ENCODE data around the gene RAPGEF3.

Gene RAPGEF3

DNA sequence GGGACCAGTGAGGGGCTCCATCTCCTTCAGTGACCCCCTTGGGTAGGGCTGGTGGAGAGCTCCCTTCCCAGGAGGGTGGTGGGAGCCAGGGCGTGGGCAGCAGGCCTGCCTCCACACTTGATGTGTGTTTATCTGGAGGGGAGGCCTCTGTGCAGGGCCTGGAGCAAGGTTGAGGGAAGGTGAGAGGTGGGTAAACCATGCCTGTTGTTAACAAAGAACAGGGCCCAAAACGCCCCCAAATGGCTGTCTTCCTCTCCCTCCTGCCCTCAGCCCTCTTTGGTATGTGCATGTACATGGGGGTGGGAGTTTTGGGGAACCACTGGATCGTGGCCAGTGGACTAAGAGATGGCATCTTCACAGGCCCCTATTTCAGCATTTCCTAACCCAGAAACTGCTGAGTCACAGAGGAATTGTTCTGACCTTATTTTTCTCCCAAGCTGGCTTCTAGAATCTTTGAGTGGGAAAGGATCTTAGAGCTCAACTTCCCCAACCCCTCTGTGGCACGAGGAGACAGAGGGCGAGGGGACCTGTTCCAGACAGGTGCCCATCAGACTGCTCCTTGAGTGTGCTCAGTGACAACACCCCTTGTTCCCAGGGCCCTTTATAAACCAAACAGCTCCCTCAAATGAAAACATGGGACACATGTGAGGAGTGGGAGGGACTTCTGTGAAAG lies 17.9 kb upstream of the RAPGEF3 start:
- no peak for DNase-seq

DNA sequence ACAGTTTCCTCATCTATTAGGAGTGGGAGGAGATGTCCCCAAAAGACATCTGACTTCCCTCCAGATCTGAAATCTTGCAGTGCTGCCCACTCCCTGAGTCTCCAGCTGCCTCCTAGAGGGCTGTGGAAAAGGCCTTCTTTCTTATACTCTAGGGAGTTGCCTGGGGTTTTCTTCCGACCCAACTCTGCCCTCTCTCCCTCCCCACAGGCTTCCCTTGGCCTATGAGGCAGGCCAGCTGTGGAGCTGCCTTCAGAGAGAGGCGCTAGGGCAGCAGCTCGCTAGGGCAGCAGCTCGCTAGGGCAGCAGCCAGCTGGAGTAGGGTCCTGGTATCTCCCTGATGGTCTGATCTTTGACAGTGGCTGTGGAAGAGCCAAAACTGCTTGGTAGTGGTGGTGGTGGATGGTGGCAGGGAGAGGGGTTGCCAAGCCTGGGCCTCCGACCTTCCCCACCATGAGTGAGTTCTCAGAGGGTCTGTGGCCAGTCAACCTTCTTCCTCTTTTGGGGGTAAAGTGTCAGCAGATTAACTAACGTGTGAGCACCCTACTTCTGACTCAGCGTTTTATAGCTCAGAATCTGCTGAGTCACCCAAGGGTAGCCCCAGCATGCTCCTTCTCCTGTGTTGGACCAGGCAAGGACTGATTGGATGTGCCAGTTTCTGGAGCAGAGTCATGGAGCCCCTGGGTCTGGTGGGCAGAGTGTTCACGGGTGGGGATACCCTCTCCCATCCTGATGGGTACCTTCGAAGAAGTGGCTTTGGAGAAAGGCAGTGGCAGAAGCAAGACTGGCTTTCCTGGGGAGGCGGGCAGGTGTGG lies 16.6 kb upstream of the RAPGEF3 start:
- DNase-seq = no peak

DNA sequence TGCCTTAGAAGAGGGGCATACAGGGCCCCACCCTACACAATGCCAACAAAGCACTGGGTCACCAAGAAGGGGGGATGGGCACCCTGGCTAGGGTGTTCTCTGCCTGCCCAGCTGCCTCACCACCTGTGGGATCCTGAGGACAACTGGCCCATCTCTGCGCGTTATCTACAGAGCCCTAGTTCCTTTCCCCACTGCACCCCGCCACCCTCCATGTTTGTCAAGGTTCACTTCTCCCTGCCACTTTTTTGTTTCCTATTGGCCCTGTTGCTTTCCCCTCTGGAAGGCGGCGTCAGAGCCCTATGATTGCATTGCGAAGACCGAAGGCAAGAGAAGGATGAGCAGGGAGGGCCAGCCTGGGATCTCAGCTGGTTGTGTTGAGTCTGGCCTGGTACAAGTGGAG lies 16.0 kb upstream of the RAPGEF3 start:
- DNase-seq = no peak

- DNase-seq = no peak
These were observed 15.3 kb upstream of the RAPGEF3 start for GRCh38 chr12:47773858-47774580.

DNA sequence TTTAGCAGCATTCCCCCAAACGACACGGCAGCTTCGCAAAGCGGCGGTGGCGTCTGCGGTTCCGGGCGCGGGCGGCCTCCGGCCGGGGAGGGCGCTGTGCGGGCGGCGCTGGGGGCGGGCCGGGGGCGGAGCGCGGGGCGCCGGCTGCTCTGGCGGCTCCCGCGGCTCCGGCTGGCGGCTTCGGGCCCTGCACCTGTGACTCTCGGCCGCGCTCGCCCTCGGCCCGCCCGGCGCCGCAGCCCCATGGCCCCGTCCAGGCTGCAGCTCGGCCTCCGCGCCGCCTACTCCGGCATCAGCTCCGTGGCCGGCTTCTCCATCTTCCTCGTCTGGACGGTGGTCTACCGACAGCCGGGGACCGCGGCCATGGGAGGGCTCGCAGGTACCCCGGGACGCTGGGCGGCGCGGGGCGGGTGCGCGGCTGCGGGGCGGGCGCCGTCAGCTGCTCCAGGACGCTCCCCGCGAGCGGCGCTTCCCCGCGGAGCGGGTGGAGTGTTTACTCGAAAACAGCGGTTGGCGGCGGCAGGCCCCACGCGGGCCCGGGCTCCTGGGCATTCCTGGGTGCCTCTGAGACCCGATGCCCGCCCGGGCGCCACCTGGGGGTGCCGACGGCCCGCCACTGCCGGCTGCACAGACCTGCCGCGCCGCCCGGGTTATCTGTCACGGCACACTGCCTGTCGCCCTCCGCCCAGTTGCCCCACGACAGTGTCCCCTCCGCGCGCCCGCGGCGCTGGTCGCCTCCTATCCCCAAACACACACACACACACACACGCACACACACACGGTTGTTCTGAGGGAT lies 14.6 kb upstream of the RAPGEF3 start, which contains the start of gene SLC48A1:
Gene SLC48A1 (plus strand): TSS at position 177 of the 796 bp plus-strand sequence. CDS start 67 bp downstream, at position 244.
- peak; percentile 55 for DNase-seq

DNA sequence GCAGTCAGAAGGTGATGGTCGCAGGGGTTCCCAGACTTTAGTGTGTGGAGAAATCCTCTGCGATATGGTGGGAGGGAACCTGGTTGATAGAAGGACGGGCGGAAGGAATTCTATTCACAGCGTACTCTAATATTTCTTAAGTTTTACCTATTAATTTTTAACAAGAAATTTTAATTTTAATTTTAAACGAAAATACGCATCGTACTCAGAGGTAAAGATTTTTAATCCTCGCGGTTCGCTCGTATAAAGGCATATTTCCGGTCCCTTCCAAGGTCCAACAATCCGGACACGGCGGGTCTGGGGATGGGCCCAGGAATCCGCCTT lies 14.0 kb upstream of the RAPGEF3 start:
- no peak for DNase-seq

- DNase-seq = no peak
These were observed 13.5 kb upstream of the RAPGEF3 start for GRCh38 chr12:47772094-47772660.

GRCh38 chr12:47771304-47771703 lies 12.6 kb upstream of the RAPGEF3 start:
- DNase-seq = no peak

GRCh38 chr12:47770086-47770726 lies 11.5 kb upstream of the RAPGEF3 start:
- DNase-seq = no peak

- DNase-seq = no peak
These were observed 10.8 kb upstream of the RAPGEF3 start for GRCh38 chr12:47769234-47770085.

- DNase-seq = no peak
These were observed 9.7 kb upstream of the RAPGEF3 start for GRCh38 chr12:47768323-47768811.

DNA sequence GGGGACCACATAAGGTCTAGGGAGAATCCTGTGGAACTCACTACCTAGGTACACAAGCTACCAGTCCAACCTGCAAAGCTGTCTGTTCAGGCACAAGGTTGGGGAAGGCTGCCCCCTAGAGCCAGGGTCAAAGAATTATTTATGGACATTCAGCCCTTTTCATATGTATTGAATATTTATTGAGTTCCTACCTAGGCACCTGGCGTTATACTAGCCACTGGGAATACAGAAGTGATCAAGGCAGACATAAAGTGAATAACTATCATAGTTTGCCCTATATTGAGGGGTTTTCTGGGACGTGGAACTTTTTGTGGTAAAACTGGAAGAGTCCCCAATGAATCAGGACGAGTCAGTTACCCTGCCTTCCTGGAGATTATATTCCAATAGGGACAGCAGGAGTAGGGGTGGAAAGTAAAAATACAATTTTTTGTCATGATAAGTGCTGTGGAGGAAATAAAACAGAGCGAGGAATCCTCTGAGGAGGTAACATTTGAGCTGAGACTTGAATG lies 8.6 kb upstream of the RAPGEF3 start:
- no peak for DNase-seq

DNA sequence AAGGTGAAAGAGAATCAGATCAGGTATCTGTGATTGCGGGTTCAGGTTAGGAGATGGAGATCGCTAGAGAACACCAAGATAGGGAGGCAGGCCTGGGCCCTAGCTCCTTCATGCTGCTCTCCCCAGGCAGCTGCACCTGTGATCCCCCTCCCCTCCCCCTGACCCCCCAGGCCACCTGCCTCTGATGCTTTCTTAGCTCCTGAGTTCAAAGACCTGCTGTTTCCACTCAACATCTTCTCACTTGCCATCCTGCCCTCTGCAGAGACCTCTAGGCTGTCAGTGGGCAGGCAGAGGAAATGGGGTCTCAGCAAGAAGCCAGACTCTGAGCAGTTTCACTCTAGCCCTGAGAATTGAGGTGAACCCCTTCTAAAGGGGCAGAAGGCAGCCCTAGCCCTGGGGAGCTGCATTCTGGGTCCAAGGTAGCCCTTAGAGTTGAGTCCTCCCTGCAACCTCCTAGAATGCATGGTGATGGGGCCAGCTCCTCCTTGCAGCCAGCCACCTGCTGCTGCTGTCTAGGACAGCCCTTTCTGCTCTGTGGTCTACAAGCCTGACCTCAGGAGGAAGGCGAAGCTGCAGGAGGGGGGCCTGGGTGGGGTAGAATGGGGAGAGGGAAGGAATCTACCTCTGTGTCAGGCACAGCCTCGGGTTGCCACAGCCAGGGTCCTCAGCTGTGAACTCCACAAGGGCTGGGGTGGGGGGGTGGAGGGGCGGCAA lies 8.0 kb upstream of the RAPGEF3 start:
- DNase-seq = no peak

GRCh38 chr12:47763481-47764346 lies 5.0 kb upstream of the RAPGEF3 start:
- no peak for DNase-seq

GRCh38 chr12:47762850-47763465 lies 4.3 kb upstream of the RAPGEF3 start:
- no peak for DNase-seq

DNA sequence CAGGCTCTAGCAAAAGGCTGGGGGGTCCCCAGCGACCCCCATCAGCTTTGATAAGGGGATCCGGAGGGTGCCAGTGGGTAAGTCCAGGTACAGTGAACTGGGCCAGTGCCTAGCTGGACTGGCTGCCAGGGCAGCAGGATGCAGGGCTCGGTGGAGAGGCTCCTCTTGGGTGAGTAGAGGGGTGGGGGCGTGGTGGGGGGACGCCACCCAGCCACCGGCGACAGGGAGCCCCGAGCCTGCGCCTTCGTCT lies 171 bp downstream of the RAPGEF3 start:
- DNase-seq = no peak

DNA sequence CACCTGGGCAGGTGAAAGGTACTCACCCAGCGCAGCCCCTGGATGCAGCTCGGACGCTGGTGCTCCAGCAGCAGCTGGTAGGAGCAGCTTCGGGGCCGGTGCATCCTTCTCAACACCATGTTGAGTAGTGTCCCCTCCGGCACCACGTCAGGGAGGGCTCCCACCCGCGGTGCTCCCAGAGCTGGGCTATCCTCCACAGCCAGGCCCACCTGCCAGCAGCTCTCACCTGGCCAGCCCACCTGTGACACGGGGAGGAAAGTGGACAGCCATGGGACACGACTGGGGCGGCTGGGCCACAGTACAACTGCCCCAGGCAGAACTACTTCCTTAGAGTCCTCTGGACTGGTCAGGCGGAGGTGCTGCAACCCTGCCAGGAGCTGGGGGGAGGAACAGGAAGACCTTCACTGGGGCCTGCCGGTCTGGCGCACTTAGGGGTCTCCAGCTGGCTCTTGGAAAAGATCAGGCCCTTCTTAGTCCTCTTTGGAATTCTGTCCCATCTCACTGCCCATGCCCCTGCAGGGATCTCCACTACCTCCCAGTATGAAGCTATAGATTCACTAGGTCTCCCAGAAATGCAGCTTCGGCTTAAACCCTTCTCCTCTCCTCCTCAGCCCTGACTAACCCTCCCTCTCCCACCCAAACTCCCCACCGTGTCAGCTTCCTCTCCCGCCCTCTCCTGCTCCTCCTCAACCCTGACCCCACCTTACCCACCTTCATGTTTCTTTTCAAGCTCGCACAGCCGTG lies 668 bp downstream of the RAPGEF3 start:
- DNase-seq = no peak

GRCh38 chr12:47757364-47757839 lies 1.3 kb downstream of the RAPGEF3 start:
- no peak for DNase-seq
